NCI-H1436 treated with DMSO at 0.1 percent for 48 hours (cell line): ENCODE measurements around the gene DCC.

ENCODE experiments used
- DNase-seq: peaks from one replicate; lab custom pipeline; 2025; lab: John Stamatoyannopoulos, UW

Gene DCC

DNA sequence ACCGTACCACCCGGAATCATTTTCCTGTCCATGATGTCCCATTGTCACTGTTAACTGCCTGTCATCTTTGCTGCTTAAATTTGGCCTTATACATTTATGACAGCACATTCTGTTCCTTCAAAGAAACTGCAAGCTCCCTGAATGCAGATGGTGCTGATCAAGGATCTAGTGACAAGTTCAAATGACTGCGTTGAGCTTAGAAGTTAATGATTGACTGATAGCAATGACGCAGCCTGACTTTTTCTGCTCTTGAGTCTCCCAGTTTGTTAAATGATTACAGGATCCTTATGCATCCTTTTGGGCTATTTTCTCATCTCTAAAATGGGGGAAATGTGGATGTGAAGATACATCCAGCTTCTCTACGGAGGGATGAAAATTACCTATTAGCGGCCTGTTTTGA is 159.0 kb downstream of the DCC start:
- DNase-seq, result no peak

DNA sequence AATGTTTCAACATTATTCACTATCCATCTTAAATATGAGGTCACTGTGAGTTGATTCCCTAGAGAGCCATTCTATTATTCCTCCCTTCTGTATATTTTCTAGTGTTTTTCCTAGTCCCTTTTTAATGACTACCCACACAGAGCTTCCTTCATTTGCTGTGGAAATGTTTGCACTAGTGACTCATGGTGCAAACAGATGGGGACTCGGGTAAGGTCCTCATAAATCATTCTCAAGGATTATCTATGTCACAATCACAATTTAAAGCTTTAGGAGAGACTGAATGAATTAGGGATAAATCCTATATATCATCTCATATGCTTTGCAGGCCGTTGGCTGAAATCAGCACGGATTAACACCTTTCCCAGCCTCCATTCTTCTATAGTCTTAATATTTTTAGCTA is 159.6 kb downstream of the DCC start:
- DNase-seq, result no peak

DNA sequence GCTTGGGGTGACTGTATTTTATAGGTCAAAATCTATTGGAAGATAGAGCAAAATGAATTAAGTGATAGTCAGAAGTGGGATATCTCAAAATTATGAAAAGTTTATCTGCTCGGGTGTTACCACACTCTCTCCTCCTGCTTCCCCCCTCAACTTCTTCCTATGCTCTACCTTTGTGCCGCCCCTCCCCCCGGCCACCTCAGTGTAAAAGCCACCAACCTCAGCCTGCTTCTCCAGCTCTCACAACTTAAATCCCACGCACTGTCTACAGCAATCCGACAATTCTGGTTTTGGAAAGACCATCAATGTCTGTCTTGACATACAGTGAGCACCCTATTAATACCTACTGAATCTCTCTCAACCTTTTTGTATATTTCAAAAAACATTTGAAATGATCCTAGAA is 164.6 kb downstream of the DCC start:
- DNase-seq, result no peak

DNA sequence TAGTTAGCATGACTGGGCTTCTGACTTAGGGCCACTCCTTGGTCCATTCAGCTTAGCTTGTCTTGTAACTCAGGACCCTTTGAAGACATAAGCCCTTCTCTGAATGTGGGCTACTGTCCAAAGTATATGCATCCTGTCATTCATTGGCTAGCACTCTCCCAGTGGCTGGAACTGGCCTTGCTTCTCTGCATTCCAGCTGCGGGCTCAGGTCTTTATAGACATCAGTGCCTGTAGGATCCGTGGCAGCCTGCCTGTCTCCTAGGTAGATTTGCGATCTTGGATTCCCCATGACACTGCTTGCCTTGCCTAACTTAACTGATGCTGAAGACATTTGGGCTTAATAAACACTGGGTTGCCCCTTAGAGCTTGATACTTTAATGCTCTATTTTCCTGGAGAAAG is 170.1 kb downstream of the DCC start:
- DNase-seq, result no peak

DNA sequence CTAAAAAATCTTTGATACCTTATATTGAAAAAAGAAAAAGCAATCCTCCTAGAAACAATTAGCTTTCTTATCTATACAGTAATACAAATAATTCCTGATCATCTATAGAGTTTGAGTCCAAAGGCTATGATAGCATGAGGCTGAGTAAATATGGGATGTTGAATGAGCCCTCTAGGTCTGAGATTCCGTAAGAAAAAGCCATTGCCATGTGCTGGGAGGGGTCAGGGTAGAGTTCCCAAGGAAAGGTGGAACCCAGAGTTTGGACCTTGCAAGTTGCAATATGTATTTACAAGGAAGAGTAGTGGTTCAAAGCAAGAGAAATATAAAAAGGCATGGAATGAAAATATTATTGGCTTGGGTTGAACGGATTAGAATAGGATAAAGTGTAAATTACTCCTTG is 178.1 kb downstream of the DCC start:
- DNase-seq, result no peak

DNA sequence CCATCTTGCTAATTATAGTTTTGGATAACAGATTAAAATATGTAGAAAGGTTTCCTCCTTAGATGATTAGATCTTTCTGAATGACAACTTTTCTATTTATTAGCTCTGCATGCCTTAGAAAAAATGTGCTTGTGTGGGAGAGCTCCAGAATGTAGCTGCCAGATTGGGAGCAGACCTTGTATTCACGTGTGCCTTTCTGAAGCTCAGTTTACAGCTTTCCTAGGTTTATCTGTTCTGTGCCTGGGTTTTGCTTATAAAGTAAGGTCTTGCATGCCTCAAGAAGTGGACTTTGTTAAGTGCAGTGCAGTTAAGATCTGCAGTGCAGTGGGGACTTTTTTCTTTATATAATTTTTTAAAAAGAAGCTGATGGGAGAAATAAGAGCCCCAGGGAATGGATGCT is 179.0 kb downstream of the DCC start:
- DNase-seq, result no peak

DNA sequence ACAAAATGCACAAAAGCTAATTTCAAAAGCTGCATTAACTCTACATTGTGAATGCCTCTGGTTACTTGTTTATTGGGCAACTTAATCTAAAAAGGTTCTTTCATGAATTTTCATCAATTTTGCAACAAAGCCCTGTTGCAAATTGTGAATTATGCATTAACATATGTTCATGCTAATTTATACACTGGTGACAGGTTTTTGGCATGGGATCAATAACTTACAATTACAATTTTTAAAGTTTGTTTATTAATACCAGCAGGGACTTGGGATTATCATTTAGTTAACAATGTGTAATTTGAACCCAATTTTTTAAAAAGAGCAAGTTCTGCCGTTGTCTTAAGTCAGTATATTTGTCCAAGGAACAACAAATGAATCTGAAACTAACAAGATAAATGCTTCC is 183.6 kb downstream of the DCC start:
- DNase-seq, result no peak

DNA sequence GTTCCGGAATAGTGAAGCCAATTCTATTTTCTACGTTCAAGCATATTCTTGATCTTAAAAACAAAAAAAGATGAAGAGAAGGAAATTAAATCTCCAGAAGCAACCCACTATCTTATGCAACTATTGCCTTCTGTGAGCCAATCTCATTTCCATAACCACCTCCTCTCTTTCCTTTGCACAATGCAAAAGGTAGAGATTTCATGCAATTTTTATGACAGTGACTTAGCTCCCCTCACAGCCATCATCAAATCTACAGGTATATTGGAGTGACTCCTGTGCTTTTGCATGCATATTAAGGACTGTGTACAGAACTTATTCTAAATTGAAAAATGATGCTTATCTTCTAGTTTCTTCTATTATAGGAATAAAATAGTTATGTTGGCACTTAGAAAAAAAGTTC is 191.8 kb downstream of the DCC start:
- DNase-seq, result no peak

DNA sequence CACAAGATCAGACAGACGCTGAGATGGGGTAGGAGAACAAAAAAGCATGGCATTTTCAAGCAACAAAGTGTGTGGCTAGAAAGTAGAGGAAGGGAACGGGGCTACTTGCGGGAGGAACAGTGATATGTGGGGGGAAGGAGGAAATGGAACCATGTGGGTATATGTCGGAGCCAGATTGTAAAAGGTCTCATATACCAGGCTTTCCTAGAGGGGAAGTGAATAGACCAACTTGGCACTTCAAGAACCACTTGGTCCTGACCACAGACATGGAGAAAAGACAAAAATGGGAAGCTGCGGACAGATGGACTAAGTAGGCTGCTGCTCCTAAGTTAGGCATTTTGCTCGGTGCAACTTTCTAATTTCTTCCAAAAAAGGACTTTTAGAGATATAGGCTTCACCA is 196.0 kb downstream of the DCC start:
- no peak for DNase-seq

DNA sequence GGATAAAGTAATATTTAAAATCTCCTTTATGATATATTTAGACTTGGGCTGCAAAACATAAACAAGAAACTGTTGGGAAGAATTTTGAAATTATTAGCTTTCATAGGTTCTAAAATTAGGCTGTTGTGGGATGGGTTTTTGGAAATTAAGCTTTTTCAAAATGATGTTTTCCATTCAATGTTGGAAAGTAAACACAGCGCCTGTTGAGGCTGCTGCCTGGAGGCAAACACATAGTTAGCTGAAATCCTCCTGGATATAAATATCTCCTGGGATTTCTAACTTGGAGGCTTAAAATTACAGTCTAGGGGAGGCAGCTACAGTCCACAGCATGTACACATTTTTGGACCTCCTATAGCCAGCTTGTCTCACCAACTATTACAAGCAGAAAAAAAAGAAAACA is 197.3 kb downstream of the DCC start:
- DNase-seq, result no peak

DNA sequence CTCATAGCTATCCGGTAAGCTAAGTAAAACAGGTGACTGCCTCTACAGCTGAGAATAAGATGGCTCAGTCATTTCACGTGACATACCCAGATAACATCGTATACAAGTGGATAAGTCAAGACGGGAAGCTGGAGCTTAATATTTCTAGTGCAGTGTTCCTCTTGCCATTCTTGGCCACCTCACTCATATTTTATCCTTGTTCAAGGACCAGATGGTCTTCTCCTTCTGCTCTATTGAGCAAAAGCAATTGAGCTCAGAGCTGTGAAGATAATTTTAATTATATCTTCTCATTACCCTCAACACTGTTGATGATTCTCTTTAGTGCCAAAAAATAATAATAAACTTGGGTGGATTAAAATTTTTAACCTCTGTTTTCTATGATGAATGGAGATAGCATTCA is 201.1 kb downstream of the DCC start:
- DNase-seq, result no peak

DNA sequence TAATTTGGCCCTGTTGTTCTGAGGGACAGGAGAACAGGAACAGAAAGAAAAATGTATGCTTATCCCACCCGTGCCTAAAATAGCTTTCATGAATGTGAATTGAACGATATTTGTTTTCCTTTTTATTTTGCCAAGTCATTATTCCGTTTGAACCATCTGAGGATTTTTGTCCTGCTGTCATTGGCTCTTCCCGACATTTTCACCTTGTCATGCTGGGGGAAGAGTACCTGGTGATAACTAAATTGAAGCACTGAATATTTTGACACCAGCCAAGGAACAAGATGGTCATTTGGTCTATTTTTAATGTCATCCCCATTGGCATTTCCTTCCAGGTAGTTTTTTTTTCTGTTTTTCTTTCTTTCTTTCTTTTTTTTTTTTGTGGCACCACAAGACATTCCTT is 204.1 kb downstream of the DCC start:
- DNase-seq, result no peak

DNA sequence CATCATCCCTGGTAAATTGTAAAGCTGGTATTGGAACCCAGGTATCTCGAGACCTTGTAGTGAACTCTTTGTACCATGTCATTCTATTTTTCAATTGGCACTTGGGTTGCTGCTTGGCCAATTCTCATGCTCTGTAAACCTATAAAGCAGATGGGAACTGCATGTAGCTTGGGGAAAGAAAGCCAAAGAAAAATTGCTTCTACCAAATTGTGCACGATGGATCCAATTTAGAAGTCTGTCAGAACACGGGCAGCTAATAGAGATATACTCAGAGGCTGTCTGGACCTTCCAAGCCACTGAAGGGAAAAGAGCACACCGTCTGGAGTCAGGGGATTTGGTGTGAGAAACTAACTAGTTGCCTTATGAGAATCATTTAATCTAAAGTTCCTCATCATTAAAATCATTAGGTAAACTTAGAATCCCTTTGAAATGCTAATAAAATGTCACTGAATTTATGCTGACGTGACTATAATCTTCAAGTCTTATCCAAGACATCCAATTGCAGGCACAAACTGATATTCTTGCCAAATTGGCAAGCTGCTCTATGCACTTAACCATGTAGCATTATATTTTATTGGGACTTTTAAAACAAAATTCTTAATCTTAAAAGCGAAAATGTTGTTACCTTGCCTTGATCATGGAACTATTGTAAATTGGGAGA is 206.8 kb downstream of the DCC start:
- no peak for DNase-seq

DNA sequence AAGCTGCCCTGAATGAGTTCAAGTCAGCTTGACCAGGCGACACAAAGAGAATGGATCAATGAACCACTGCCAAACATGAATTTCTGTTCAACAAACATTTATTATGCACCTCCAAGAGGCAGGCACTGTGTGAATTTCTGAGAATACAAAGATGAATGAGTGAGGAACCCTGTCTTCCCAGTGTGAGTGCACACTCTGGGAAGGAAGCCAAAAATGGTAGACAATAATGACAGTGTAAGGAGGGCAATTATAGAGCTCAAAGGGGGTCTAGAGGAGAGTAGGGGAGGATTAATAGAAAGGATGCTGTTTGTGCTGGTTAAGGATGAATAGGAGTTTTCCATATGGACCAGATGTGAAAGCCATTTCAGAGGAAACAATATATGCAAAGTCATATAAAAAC is 213.4 kb downstream of the DCC start:
- DNase-seq, result no peak

DNA sequence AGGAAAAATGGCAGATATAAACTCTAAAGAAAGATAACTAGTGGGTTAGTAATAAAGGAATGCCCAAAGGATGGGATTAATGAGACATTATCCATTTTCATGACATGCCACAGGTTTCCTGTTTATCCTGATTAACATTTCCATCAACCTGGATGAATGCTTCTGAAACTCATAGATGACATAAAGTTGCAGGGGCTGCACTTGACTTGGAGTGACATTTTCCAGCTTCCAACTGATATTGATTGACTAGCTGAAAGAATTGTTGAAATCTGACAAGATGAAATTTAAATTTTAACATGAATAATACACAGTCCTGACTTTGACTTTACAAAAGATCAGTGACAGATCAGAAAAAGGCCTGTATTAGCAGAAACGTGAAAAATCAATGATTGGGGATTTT is 214.2 kb downstream of the DCC start:
- DNase-seq, result no peak

DNA sequence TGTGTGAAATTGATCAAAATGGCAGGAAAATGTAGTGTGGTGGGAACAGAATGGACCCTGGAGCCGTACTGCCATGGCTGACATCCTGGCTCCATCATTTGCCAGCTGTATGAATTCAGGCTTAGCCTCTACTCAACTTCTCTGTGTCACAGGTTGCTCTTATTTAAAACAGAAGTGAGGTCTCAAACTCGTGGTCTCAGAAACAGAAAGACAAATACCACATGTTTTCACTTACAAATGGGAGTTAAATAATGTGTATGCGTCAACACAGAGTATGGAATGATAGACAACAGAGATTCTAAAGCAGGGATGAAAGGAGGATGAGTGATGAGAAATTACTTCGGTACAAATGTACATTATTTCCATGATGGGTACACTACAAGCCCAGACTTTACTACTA is 227.4 kb downstream of the DCC start:
- DNase-seq, result no peak

DNA sequence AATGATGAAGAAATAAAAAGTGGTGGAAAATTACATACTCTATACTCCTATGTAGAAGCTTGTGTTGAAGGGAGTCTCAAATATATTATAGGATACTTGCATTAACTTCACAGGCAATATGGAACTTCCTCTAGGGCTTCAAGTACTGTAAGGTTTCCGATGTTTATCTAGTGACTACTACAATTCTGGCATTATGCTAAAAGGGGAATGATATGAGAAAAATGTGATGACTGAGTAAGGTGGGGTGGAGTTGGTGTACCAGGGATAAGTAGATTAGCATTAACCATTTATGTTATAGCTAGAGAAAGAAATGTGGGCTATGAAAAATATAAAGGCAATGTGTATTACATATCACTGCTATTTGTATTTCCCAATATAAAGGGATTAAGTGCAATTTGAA is 229.5 kb downstream of the DCC start:
- DNase-seq, result no peak

DNA sequence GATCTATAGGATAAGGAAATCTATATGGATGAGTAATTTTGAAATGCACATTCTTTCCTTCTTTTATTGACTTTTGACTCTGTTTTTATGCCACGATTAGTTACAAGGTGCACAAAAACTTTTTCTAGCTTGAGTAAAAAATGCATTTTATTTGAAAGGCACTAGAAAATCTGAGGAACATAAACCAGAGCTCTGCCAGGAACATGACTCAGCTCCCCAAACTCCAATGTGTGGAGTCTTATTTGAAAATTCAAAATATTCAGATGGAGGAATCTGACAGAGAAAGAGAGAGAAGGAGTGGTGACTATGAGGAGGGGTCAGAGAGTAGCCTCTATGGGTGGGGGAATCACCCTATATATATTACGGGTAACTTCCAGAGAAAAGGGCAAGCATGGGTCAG is 231.0 kb downstream of the DCC start:
- no peak for DNase-seq

DNA sequence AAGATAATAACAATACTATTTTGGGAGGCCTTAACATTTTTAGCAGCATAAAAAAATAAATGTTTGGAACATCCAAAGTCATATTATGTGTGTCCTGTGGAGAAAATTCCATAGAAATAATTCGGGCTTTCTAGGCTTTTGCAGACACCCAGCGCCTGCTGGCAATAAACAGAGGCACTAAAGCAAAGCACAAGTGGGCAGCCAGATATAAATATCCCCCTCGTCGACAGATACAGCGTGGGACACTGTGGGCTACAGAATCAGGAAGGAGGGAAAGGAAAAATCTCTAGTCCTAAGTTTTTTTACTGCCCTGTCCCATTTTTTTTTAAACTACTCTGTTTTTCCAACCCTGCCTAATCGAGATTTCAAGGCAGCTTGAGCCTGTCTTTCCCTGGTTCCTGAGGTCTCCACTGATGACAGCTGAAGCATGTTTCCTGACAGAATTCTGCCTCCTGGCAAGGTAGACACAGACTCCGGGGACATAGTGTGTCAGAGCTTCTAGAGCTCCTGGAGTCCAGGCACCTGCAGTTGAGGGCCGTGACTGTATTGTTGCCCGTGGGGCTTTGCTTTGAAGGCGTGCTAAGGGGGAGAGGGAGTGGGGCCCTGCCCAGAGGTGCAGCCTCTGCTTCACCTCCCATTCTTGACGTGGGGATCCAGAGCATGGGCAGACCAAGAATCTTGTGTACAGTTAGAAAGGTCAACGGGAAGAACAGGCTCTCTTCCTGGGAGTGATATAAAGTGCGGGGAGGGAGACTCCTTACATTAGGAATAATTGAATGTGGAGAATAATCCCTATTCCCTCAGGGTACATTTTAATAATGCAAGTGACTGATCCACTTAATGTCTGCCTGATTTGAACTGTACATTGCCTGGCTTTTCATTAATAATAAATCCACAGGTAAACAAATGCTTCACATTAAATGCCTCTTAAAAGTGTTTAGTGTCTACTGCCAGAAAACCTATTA is 232.3 kb downstream of the DCC start:
- no peak for DNase-seq

DNA sequence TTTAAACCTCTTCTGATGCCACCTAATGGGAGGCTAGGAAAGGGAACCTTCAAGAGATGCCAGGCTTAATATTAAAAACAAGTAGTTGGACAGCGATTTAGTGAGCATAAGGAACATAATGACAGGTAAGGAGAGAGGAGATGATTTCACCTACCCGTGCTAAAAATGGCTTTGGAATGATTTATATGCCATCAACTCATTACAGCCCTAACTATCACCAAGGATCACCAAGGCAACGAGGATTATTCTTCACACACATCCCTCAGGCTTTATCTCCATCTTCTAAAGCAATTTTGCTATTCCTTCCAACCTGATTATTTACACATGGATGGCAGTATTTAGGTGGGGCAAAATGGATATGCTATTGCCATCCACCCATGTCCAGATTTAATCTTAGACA is 237.8 kb downstream of the DCC start:
- no peak for DNase-seq

DNA sequence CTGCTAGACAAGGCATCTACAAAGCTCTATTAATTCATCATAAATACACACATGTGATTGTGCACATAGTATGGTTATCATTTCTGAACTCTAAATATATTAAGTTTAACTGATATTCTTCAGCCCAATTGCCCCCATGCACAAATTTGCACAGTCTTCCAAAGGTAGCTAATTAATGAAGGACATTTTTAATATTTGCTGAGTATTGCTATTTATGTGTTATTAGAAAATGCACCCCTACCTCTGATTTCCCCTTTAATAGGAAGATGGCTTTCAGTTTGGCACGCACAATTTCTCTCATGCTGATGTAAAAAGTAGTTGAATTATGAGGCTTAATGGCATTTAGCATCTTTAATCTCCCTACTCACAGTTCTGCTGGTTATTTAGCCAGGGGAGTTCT is 242.1 kb downstream of the DCC start:
- no peak for DNase-seq

DNA sequence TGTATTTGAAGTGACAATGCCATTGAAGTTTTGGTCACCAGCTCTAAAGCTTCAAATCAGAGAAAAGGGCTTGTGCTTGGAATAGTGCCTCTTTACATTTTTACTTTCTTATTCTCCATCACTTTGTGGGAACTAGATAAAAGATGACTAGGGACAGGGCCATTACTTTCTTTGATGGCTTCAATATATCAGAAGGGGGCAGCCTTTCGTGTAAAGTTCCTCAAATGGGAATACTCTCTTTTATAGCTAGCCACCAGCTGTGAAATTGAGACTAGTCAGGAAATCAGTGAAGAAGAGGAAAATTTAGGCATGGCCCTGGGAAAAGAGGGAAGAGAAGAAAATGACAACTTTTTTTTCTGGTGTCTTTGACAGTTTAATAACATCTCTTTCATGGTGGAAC is 242.5 kb downstream of the DCC start:
- no peak for DNase-seq

DNA sequence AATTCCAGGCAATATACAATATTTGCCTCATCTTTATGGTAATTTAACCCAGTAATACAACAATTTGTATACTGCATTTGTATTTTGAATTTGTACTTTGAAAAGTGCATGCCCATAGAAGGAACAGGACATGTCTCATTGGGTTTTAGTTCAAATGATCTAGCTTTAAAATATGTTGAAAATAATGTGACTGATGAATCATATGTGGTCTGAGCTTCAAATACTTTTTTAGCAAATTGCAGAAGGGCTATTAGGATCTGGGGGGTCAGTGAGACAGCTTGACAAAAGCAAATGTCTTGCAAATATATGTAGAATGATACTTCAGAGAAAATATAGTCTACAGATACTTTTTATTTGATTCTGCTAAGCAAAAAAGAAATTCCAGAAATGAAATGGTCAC is 248.9 kb downstream of the DCC start:
- DNase-seq, result no peak
